HG02623 (cell line): ENCODE results near the gene RASL11B.
"Not testable (repeated sequence)": the region's sequence is repeated elsewhere in the genome, so short reads cannot be mapped to it uniquely, and the experiment has no call there.

ENCODE experiments used
- ATAC-seq: cut with Tn5 transposase; IDR thresholded peaks from one replicate; pipeline ENCODE4 v1.9.1; 2021; ENCODE audit warnings: moderate library complexity; ENCODE audit not compliant: unreplicated experiment

Gene RASL11B, protein sequence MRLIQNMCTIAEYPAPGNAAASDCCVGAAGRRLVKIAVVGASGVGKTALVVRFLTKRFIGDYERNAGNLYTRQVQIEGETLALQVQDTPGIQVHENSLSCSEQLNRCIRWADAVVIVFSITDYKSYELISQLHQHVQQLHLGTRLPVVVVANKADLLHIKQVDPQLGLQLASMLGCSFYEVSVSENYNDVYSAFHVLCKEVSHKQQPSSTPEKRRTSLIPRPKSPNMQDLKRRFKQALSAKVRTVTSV

GRCh38 chr4:52861879-52862616, at the start of gene RASL11B:
Gene RASL11B, plus strand, starts transcription at chr4:52862317. Its CDS starts 191 bp downstream, at chr4:52862508.
- ATAC-seq, result peak; percentile 98

- ATAC-seq, result no peak
Observed at GRCh38 chr4:52813546-52813945, 48.6 kb upstream of the RASL11B start.

- ATAC-seq, result no peak
Observed at GRCh38 chr4:52822583-52822971, 39.5 kb upstream of the RASL11B start.

GRCh38 chr4:52822972-52823701, 39.0 kb upstream of the RASL11B start:
- ATAC-seq, result no peak

GRCh38 chr4:52823702-52824092, 38.4 kb upstream of the RASL11B start:
- no peak for ATAC-seq

- ATAC-seq, result no peak
Observed at GRCh38 chr4:52824270-52824602, 37.9 kb upstream of the RASL11B start.

DNA sequence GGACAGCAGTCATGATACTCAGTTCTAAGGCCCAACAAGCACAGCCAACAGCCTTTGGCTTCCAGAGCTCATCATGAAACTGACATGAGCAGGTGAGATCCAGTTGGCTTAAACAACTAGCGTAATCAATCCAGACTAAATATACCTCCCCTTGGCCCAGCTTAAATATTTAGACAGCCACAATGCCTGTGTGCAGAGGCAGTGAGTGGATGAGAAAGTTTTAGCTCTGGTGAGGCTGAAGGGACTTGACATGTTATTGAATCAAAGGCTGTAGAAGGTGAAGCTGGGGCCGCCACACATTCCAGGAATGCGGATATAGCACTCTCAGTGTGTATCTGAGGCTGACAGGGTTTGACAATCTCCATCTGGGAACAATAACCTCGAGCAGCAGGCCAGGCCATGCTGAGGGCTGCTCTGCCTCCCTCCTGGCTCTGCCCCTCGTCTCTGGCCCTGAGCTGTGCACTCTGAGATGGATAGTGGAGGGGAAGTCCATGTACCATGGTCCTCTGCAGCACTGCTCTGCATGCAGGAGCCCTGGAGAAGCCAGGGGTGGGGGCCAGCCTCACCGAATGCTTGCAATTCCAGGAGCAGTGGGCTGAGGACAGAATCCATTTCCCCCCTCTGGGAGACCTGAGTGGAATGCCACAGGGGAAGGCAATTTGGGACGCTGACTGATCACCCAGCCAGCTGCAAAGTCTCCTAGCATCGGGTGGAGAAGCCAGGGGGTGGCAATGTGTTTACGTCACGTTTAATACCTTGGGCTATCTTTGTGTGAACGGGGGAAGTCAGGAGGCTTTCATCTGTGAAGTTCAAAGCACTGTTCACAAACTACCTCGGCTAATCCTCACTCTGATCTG, 37.3 kb upstream of the RASL11B start:
- ATAC-seq, result no peak

DNA sequence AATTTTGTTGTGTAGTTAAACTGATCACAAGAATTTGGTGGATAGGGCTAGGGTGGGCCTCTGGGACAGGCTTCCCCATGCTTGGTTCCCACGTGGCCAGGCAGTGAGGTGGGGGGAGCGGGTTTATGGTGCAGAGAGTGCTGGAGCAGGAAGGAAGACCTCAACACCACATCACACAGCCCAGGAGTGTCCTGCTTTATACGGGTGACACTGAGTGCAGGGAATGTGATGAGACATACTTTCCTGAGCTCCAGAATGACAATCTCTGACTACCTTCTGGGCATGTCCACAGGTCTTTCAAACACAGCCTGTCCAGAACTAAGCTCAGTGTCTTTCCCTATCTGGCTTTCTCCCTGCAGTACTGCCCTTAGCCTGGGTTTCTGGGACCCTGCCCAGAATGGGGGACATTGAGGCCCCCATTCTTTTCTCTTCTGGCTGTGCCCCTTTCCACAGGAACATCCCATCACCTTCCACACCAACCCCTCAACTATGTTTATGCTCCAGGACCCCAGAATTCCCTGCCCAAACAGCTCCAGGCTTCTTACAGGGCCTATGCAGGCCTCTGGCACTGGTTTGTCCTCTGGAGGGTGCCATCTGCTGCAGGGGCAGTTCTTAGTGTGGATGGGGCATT, 36.5 kb upstream of the RASL11B start:
- ATAC-seq, result no peak

DNA sequence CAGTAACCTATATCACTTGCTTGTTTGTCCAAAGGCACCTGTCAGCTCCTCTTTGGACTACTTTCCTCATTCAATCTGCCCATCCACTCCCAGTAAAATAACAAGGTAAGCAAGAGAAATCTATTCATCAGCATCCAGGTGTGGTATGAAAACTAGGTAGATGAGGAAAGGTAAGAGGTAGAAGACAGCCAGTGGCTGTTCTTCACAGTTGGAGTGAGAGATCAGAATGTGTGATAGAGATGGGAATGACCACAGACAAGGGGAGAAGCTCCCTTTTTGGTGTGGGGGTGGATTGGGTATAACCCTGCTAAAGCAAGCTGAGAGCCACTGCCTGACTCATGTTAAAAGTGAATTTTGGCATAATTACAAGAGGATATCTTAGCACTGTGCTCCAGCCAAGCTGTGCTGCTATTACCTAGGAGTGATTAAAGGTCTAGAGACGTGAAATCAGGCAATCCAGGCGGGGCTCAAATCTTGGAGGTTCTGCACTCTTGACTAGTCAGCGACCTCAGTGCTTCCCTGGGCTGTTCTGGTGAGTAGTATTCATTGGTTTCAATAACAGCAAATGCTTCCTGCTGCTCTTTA, 28.1 kb upstream of the RASL11B start:
- no peak for ATAC-seq

DNA sequence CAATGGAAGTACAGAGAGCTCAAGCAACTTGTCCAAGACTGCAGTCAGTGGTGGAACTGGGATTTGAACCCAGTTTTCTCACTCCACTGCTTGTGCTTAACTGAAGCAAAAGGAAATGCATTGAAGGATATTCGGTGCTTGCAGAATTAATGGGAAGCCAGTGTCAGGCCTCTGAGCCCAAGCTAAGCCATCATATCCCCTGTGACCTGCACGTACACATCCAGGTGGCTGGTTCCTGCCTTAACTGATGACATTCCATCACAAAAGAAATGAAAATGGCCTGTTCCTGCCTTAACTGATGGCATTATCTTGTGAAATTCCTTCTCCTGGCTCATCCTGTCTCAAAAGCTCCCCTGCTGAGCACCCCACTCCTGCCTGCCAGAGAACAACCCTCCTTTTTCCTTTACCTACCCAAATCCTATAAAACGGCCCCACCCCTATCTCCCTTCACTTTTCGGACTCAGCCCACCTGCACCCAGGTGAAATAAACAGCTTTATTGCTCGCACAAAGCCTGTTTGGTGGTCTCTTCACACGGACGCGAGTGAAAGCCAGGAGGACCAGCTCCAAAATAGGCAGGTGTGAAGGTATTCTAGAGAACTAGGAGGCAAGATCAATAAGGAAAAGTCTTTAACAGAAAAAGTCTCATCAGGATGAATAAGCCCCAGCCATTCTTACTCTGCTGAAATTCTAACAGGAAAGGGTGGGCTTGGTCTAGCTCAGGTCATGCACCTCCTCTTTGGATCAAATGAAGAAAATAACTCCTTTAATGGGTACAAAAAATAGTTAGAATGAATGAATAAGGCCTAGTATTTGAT, 27.3 kb upstream of the RASL11B start:
- not testable (repeated sequence) for ATAC-seq

- no peak for ATAC-seq
Observed at GRCh38 chr4:52836120-52836519, 26.0 kb upstream of the RASL11B start.

- no peak for ATAC-seq
Observed at GRCh38 chr4:52836678-52837077, 25.4 kb upstream of the RASL11B start.

GRCh38 chr4:52837716-52838558, 24.2 kb upstream of the RASL11B start:
- ATAC-seq, result no peak

DNA sequence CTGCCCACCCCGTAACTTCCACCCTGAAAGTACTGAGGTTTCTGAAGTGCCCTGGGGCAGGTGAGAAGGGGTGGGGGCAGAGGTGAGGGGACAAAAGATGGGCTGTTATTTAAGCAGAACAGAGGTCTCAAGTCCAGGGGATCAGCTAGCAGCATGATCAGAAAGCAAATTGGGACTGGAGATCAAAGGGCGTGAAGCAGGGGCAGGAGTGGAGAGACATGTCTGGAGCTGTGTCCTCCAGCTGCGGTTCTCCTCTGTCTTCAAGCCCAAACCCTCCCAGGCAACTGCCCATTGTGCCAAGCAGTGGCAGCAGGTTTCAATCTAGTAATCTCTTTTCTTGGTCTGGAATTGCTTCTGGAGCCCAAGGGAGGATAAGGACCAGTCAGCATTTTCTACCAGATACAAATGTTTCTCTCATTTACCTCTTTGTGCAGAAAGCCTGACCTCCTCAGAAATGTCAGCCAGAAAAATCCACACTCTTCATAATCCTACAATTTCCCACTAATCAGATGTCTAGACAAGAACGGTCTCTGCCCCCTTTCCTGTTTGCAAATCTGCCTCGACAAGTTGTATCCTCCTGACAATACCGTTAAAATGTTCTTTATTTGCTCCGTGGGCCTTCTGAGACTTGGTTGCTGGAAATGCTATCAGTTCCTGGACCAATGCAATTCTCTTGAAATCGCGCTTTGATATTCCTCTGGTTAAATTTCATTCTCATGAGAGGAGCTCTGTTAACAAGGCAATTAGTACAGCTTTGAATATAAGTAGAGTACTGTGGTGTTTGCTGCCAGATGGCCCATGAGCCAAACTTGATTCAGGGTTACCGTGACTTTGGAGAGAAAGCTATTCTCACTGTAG, 23.2 kb upstream of the RASL11B start:
- ATAC-seq, result no peak

DNA sequence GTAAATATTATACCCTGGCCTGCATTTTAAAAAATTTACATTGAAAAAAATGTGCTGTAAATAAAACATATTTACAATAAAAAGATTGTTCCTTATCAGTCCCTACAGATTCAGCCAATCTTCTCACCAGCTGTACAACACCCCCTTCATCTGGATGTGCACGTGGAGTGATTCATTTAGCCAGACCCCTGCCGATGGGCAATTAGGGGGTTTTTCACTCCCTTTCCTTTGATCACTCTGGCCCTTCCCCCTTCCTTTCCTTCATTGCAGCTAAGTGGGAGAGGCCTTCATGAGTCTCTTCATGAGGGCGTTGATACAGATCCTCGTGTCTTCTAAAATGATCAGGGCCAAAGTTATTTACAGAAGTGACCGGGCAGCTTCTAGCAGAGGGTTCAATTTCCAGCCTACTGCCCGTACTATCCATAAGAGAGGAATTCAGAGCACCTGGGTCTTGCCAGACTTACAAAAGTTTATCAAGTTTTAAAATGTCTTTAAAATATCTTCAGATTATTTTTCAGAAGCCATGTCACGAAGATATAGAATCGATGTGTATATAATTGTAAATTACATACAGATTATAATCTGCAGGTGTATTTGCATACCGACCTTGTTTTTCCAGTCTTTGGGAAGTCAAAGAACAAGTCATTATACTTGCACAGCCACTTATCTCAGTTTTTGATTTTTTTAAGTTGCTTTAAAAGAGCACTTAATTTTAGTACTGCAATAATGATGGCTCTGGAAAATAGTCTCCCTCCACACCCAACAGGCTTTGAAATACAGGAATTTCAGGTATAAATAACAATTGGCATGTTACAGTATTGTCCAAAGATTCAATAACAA, 21.4 kb upstream of the RASL11B start:
- no peak for ATAC-seq

- no peak for ATAC-seq
Observed at GRCh38 chr4:52841682-52842456, 20.2 kb upstream of the RASL11B start.
